GM18519 (cell line): ENCODE measurements around the gene KRT37.
"Not testable (repeated sequence)": the region's sequence is repeated elsewhere in the genome, so short reads cannot be mapped to it uniquely, and the experiment has no call there.

Experiments used
- ATAC-seq: cut with Tn5 transposase; IDR thresholded peaks from one replicate; pipeline ENCODE4 v1.9.1; 2021; ENCODE audit warnings: mild to moderate bottlenecking, moderate library complexity; ENCODE audit not compliant: unreplicated experiment, low FRiP score

The KRT37 gene

DNA sequence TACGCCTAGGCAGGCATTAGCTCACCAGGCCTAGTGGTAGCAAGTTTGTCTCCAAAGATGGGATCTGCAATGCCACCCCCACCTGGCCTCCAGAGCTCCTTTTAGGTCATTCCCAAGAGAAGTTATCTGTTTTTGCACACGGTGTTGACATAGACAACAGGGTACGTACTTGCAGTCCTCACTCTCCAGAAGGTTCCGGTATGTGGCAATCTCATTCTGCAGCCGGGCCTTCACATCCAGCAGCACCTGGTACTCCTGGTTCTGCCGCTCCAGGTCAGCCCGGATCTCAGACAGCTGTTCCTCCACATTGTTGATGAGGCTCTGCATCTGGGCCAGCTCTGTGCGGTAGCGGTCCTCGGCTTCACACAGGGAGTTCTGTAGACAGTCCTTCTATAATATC, 17.2 kb downstream of the KRT37 start:
- no peak for ATAC-seq

DNA sequence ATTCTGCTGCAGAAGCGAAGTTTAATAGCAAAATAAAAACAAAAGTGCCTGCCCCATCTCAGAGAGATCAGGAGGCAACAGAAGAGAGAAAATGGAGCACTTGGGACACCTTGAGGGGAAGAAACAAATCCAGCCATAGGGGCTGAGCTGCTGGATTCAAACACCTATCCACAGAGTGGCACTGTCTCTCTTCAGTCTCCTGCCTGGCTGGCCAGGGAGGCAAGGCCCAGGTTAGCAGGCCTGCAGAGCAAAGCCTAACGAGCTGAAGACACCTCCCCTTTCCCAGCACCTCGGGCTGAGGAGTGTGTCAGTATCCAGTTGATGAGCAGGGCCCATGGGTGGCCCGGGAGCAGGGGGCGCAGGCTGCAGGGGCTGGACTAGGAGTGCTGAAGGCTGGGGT, 18.2 kb downstream of the KRT37 start:
- ATAC-seq: no peak

DNA sequence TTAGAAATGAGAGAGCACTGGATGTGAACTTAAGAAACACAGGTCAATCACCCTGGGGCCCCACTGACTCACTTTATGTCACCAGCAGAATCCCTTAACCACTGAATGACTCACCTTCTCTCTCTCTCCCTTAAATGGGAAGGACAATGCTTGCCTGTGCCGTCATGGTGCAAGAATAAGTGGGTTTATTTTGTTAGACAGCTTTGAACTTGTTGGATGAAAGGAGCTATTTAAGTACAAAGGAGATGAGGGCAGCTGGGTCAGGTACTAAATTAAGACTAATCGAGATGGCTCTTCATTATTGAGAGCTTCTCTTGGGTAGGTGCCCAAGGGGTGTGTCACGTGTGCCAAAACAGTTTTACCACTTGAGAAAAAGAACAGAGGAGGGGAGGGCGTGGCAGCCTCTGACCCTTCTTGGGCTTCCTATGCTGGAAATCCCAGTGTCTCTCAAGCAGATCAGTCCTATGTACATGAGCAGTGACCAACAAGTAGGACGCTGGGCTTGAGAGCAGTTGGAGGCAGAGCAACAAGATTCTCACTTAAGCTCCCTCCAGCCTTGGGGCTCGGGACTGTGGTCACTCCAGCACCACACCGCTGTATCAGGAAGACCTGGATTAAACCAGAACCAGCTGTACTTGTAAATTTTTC, 20.2 kb downstream of the KRT37 start:
- no peak for ATAC-seq

DNA sequence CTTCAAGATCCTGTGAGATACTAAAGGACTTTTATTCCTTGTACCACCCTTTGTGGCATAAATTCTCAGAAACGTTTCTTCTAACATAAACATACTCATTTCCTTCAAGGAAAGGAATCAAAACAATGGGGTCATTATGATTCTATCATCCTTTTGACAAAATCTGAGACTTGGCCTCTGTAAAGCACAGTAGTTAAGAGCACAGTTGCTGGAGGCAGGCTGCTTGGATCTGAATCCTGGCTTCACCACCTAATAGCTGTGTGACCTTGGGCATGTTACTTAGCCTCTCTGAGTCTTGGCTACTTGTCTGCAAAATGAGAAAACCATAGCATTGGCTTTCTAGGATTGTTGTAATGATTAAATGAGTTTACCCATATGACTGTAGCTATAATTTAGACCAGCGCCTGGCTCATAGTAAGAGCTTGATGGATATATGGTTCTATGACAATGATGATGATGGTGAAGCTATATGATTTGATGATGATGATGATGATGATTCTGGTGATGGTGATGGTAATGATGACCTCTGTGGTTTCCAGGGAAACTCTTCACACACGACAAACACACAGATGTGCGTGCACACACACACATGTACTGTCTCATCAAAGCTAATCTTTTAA, 20.9 kb downstream of the KRT37 start:
- no peak for ATAC-seq

DNA sequence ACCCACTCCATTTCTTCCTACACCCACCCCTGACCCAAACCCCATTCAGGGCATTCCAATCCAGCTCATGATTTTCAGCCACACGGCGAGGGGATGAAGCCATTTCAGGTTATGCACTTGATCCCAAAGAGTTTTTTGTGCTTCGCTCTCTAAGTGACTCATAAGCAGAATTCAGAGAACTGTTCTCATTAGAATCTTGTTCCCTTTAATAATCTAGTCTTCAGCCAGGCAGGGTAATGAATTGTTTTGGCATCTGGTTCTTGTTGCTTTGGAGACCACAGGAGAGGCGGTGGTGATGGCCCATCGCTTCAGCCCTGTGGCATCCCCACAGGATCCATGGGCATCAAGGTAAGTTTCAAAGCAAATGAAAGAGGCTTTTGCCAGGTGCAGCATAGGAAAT, 22.2 kb downstream of the KRT37 start:
- ATAC-seq: no peak

DNA sequence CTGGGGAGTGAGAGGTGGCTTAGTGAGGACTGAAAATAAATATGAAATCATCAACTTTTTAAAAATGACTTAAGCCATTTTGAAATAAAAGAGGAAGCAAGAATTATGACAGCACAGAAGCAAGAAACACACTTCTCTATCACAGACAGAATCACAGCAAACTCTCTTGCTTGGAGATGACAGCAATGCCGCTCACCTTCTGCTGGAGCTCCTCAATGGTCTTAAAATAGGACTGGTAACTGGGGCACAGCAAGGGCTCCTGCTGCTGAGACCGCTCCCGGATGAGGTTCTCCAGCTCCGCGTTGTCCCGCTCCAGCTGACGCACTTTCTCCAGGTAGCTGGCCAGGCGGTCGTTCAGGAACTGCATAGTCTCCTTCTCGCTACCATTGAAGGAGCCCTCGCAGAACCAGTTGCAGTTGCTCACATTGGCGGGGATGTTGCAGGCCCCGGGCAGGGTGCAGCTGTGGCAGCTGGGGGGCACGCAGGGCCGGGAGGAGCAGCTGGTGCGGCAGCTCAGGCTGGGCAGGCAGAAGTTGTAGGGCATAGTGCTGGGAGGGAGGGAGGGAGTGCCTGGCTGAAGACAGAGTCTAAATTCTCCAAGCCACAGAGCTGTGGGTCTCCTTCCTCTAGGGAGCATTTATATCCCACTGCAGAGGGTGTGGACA, 27.3 kb downstream of the KRT37 start, which contains the start of gene KRT31:
TSS of gene KRT31 (minus strand) at position 613 of the 665 bp plus-strand sequence. CDS start at position 544, 69 bp downstream.
- ATAC-seq: no peak

DNA sequence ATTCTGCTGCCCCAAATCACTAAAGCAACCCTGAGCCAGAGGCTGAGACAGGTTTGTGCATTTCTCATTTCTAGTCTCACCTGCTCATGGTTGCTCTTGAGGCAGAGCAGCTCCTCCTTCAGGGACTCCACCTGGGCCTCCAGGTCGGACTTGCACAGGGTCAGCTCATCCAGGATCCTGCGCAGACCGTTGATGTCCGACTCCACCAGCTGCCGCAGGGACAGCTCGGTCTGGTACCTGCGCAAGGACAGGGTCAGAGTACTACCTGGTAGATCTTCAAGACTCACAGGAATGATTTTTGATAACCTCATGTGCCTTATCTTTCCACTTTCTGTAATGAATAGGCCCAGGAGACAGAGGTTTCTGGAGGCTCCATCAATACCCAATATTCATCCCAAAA, 28.0 kb downstream of the KRT37 start:
- ATAC-seq: no peak

DNA sequence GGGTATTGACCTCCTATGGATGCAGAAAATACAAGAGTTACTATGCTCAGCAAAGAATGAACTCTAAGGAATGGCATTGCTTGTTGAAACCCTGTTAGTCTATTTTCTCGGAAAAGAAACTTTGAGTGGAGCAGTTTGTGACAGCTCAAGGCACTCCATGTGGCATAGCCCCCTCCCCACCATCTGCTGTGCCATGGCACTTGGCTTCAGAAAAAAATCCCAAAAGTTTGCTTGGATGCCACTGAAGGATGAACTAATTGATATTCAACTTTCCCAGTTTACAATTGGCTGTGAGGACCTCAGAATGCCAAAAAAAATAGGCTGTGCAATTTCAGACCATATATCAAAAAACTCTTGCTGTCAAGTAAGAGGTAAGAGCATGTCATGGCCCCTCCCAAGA, 28.8 kb downstream of the KRT37 start:
- ATAC-seq: no peak

DNA sequence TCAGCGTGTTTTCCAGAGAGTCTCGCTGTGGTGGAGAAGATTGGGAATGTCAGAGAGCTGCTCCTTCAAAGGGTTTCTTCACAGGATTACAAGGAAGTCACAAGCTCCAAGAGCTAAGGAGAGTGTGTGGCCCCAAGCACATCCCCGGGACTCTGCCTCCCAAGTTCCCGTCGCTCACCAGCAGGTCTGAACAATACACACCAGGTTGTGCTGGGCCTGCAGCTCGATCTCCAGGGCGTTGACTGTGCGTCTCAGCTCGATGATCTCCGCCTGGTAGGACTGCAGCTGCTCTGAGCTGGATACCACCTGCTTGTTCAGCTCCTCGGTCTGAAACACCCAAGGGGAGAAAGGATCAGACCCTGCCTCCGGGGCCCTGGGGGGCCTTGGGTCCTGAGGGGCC, 29.3 kb downstream of the KRT37 start:
- not testable (repeated sequence) for ATAC-seq

DNA sequence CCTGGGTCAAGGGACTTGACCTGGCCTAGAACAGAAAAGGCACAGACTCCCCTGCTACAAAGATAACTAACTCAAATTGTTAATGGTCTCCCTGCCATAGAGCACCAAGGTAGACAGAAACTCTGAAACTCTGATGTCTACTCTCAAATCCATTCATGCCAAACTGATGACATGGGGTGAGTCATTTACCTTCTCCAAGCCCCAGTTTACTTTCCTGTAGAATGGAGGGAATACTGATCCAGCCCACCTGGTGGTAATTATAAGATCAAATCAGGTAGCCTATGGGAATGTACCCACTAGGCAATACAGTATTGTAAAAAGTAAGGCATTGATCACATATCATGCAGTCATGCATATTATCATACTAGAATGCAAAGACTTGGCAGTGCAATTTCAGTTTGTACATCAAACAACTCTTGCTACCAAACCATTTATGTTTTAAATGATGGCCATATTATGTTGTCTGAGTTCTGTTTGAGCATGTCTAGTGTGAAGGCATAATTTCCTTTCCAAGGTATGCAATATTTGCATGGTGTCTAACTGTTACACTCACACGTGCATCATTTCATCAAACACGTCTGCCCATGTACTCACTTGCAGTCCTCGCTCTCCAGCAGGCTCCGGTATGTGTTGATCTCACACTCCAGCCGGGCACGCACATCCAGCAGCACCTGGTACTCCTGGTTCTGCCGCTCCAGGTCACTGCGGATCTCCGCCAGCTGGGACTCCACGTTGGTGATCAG, 30.0 kb downstream of the KRT37 start:
- ATAC-seq: no peak

DNA sequence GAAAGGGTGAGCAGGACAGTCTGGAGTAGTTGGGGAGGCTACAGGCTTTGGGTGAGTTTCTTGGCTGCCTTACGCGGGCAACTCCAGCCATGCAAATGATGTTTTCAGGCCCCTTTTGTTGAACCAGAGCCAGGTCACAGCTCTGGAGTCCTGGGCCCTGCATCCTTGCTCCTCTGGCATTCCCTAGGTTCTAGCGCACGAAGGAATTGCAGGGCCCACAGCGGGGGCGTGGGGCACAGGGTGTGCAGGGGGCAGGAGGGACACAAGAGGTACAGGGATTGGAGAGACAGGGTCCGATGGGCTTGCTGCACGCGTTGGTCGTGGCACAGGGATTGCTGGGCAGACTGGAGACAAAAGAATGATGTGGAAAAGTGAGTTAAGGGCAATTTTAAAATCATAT, 30.6 kb downstream of the KRT37 start:
- no peak for ATAC-seq

DNA sequence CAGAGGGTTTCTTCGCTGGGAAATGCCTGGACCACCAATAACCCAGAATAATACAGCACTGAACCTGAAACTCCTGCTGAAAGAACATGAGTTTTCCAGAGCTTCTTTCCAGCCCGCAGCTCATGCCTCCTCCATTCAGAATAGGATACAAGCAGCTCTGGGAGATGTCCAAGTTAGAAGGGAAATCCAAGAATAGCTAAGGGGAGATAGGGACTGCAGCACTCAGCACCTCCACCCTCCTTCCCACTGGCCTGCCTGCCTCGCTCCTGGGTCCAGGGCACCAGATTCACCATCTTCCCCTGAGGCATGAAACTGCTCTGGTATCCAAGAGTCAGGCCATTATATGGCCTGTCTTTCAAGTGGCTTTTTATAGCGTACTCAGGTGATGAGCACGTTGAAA, 31.1 kb downstream of the KRT37 start:
- no peak for ATAC-seq

DNA sequence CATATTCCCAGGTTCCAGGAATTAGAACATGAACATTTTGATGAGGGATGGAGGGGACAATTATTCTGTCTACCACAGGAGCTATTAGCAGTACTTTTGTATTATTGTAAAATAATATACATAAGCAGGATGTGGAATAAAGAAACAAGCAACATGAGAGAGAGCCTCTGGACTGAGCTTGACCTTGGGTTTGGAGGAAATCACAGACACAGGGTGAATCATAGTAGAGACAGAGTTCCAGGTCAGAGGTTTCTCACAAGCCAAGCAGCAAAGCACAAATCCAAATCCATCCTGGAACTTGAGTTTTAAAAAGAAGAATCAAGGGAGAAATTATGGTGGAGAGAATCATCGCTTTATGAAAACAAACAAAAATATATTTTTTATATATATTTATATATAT, 32.1 kb downstream of the KRT37 start:
- no peak for ATAC-seq

DNA sequence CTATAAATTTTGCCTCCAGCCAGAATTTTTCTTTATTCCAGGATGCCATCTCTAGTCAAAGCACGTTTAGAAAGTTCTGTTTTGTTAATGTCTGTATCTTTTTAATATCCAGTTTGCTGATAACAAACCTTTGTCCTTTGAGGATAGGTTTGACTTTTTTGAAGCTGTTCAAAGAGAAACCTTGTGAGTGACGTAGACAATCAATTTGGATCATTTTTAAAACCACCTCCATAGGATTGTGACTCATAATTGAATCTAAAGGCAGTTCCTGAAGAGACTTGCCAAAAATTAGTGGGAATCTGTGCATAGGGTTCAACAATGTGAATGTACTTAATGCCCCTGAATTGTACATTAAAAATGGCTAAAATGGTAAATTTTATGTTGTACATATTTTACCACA, 32.9 kb downstream of the KRT37 start:
- no peak for ATAC-seq

DNA sequence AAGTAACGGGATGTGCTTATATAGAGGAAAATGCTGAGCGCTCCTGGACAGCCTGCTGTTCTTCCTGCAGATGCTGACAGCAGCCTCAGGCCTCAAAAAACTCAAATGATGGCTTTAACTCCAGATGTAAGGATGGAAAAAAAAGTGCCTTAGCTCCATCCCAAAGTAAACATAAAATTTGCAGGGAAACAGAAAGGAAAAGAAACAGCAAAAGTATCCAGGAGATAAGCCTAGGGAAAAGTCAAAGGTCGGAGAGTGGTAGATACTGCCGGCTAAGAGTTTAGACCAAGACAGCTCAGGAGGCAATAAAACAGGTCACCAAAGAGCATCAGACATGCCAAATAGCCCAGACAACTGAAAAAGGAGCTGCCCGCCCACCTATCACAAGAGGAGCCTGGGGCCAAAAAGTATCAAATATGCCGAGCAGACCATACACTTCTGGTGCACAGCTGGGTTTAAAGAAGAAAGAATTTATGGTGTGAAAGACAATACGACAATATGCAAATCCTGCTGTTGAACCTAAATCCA, 33.9 kb downstream of the KRT37 start:
- ATAC-seq: no peak

DNA sequence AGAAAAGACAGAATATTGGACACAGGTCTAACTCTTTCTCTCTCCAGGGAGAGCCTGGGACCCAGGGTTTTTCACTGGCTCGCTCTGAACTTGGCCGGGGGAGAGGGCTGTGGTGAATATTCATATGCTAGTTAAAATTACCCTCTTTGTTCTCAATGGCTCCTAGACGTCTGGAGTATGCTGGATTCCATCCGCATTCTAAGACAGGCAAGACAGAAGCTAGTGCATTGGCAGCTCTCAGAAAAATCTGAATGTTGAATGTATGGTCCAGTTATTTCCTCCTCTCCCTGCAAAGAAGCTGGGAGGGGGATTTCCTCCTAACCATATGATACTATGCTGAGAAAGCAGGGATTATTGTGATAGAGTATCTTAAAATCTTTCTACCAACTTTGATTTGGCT, 36.7 kb downstream of the KRT37 start:
- ATAC-seq: no peak

DNA sequence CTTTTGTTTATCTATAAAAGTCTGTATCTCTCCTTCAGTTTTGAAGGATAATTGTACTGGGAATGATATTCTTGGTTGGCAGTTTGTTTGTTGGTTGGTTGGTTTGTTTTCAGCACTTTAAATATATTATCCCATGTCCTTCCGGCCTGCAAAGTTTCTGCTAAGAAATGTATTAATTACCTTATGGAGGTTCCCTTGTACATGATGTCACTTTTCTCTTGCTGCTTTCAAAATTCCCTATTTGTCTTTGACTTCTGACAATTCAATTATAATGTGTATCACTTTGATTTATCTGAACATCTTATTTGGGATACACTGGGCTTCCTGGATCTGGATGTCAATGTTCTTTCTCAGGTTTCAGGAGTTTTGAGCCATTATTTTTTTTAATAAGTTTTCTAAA, 38.2 kb downstream of the KRT37 start:
- ATAC-seq: no peak

DNA sequence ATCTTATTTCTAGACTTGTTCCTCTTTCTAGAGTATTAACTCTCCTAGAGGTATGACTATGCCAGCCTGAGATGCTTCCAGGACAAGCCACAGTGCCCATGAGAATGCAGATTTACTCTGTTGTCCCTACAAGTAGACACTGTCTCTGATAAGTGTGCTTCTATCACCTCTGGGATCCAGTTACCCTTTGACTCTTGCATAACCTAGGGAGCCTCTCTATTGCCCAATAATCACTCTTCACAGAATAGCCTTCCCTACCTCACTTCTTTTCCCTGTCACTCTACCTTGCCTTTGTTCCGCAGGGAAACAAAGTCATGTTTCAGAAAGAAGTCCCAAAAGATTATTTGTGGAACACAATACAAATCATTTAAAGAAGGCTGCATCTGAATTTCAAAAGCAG, 40.7 kb downstream of the KRT37 start:
- ATAC-seq: no peak

DNA sequence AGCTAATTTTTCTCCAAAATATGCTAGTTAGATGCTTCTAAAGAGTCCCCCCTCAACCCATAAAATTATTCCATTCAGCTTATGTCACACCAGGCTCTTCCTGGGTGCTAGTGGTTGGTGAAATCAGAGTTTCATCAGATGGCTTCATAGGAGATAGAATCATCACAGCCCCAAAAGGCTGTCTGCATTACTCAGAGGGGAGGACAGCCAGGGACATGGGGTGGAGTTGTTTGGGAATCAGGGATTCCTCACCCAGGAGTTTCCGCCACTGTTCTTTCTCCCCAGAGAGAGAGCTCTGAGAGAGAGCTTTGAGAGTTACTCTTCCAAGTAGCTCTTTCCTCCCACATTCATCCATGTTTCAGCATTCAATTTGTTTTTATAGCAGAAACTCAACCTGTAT, 42.0 kb downstream of the KRT37 start:
- ATAC-seq: no peak

DNA sequence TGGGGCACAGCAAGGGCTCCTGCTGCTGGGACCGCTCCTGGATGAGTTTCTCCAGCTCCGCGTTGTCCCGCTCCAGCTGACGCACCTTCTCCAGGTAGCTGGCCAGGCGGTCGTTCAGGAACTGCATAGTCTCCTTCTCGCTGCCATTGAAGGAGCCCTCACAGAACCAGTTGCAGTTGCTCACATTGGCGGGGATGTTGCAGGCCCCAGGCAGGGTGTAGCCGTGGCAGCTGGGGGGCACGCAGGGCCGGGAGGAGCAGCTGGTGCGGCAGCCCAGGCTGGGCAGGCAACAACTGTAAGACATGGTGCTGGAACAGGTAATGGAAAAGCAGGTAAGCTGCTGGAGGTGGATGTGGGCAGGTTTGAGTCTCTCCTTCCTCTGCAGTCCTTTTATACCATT, 42.4 kb downstream of the KRT37 start, which contains the start of gene KRT34:
TSS of gene KRT34 (minus strand) at position 364 of the 400 bp plus-strand sequence. CDS start at position 304, 60 bp downstream.
- not testable (repeated sequence) for ATAC-seq

DNA sequence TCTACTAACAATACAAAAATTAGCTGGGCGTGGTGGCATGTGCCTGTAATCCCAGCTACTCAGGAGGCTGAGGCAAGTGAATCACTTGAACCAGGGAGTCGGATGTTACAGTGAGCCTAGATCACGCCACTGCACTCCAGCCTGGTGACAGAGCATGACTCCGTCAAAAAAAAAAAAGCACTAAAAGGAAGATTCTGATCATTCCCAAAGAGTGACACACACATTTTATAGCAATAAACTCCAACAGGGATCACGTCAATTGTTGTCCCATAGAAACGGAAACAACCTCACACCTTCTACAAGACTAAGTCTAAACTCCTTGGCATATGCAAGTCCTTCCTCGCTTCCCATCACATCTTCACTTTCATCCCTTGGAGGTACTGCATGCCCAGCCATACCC, 44.3 kb downstream of the KRT37 start:
- ATAC-seq: not testable (repeated sequence)
